ENCODE results near the gene BOC. TPM values are rescaled to one million over a fixed set of nuclear protein-coding genes. Genes with fewer than 3 reads are reported as not detected.
A peak's percentile ranks its signal among the peaks of the same experiment; 100 is the strongest.

BOC gene
- total RNA-seq, 4 donors from 2014 or later, result 13.7 to 75.7 (median 24.1) TPM

GRCh38 chr3:113242096-113242581 lies 30.8 kb downstream of the BOC start:
- Histone ChIP-seq H3K4me1 (peaks cover 9 to 73% (median 17%) of the 10 kb centered on the region in 3 donors), H3K4me3 (no peak overlapping the region), H3K36me3 (peaks cover 0 to 9% (median 0%) of the 10 kb centered on the region in 3 donors), H3K27me3 (no peaks in the 10 kb centered on the region), H3K27ac (peak overlapping the region; percentile 19 to 71 (median 58)), H3K9me3 (no peaks in the 10 kb centered on the region)
- 34 to 36% methylated on average over 6 to 7 of the region's 7 CpGs for WGBS, 2 donors
- intact Hi-C loops (cut with DNase I), result no loop called here
- no peak for TF ChIP-seq CTCF (IDR thresholded peaks at IDR 0.05)
- TF ChIP-seq POLR2A (IDR thresholded peaks at IDR 0.05), result no peak
- no peak for DNase-seq

DNA sequence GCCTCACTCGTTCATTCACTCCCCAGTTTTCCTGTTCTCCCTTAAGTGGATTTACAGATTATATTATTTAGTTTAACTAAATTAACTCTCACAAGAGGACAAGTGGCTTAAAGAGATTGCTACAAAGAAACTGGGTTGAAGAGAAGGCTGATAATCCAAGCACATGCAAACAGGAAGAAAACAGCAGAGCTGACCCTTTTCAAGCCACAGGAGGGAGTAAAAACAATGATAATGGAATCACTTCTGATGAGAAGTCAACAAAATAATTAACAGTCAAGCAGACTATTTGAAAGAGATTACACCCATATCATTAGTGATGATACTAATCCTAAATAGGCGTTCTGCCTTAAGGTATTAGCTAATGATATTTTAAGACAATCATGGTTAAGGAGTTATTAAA lies 31.7 kb downstream of the BOC start:
- H3K27me3 ChIP-seq, result no peaks in the 10 kb centered on the region
- H3K9me3 ChIP-seq, result no peaks in the 10 kb centered on the region
- peaks cover 16 to 83% (median 26%) of the 10 kb centered on the region in 3 donors for H3K4me1 ChIP-seq
- no peak for DNase-seq
- H3K36me3 ChIP-seq, result peaks cover 0 to 3% (median 0%) of the 10 kb centered on the region in 3 donors
- WGBS, 2 donors, result 73 to 84% methylated on average over 2 of the region's 2 CpGs
- peak overlapping the region in 3 of 4 donors; percentile 57 to 71 (median 58) for H3K27ac ChIP-seq
- H3K4me3 ChIP-seq, result no peak overlapping the region
- intact Hi-C loops (cut with DNase I), result no loop called here
- no peak for TF ChIP-seq CTCF (IDR thresholded peaks at IDR 0.05)
- TF ChIP-seq POLR2A (IDR thresholded peaks at IDR 0.05), result no peak

GRCh38 chr3:113243846-113244245 lies 32.5 kb downstream of the BOC start:
- Histone ChIP-seq H3K4me1 (peaks cover 22 to 90% (median 34%) of the 10 kb centered on the region in 3 donors), H3K9me3 (no peaks in the 10 kb centered on the region), H3K27me3 (no peaks in the 10 kb centered on the region), H3K4me3 (no peak overlapping the region), H3K36me3 (peaks cover 0 to 3% (median 0%) of the 10 kb centered on the region in 3 donors), H3K27ac (peak overlapping the region in 3 of 4 donors; percentile 25 to 71 (median 63))
- DNase-seq, result no peak
- TF ChIP-seq POLR2A (IDR thresholded peaks at IDR 0.05) (no peak), CTCF (IDR thresholded peaks at IDR 0.05) (no peak)
- intact Hi-C loops (cut with DNase I), result no loop called here
- WGBS, 2 donors, result 88 to 93% methylated on average over 3 of the region's 3 CpGs

DNA sequence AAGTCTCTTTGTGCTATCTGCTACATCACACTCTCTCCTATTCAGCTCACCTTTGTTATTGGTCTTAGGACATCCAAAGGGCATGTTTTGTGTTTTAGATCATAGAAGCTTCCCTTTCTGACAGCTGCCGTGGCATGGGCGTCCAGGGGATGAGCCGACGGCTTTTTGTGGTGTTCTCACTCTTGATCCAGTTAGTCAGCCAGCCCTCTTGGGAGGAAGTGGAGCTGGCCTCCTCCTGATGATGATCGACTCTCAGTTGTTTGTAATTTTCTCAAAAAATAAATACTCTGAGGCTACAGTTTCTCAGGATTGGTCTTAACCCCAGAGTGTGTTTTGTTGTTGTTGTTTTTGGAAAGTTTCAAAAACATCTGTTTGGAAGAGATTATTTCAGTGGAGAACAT lies 34.4 kb downstream of the BOC start:
- no peaks in the 10 kb centered on the region for H3K9me3 ChIP-seq
- H3K36me3 ChIP-seq, result peaks cover 2 to 15% (median 5%) of the 10 kb centered on the region in 3 donors
- intact Hi-C loops (cut with DNase I), result no loop called here
- peak overlapping the region in 3 of 4 donors; percentile 57 to 71 (median 63) for H3K27ac ChIP-seq
- WGBS, 2 donors, result 21 to 42% methylated on average over 5 of the region's 5 CpGs
- DNase-seq, result no peak
- no peak for TF ChIP-seq POLR2A (IDR thresholded peaks at IDR 0.05)
- TF ChIP-seq CTCF (IDR thresholded peaks at IDR 0.05), result no peak
- no peaks in the 10 kb centered on the region for H3K27me3 ChIP-seq
- no peak overlapping the region for H3K4me3 ChIP-seq
- H3K4me1 ChIP-seq, result peaks cover 20 to 83% (median 30%) of the 10 kb centered on the region in 3 donors

DNA sequence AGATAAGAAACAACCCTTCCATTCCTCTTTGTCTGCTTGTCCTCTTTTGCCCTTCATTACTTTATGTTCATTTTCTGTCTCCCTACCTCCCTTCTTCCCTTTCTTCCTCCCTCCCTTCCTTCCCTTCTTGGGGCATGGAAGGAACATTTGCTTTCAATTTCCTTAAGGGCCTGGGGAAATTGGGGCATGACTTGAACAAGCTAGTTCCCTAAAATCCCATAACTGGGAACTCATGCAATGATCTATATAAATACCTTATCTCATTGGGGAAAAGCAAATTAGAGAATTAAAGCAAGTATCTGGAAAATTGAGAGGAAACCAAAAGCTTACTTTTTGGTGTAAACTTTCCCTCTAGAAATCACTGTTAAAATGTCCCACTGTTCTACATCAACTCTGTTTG lies 35.7 kb downstream of the BOC start:
- no peaks in the 10 kb centered on the region for H3K27me3 ChIP-seq
- TF ChIP-seq CTCF (IDR thresholded peaks at IDR 0.05) (no peak), POLR2A (IDR thresholded peaks at IDR 0.05) (no peak)
- DNase-seq, result no peak
- H3K4me1 ChIP-seq, result peaks cover 19 to 83% (median 27%) of the 10 kb centered on the region in 3 donors
- H3K4me3 ChIP-seq, result no peak overlapping the region
- no peaks in the 10 kb centered on the region for H3K9me3 ChIP-seq
- H3K27ac ChIP-seq, result peak overlapping the region; percentile 57 to 84 (median 67)
- peaks cover 8 to 29% (median 10%) of the 10 kb centered on the region in 3 donors for H3K36me3 ChIP-seq
- intact Hi-C loops (cut with DNase I), result no loop called here
